Upper lobe of right lung (tissue), 1 donor: Measurements from ENCODE around the gene SMAD1. TPM values are rescaled to one million over a fixed set of nuclear protein-coding genes. Genes with fewer than 3 reads are reported as not detected.

Experiments
- ATAC-seq: fragments of 200-7000 bp; cut with Tn5 transposase; one replicate; pipeline ENCODE4 v1.9.1; 2020; ENCODE audit warnings: mild to moderate bottlenecking, moderate library complexity
- DNase-seq: peaks from one replicate; pipeline ENCODE4 v3.0.0-alpha.2; 2020
- H3K27ac ChIP-seq: fragments of 200-600 bp; one replicate; pipeline ENCODE4 v1.8.0; 2022
- H3K27me3 ChIP-seq: fragments of 200-600 bp; one replicate; pipeline ENCODE4 v1.8.0; 2022; ENCODE audit warnings: mild to moderate bottlenecking
- H3K36me3 ChIP-seq: fragments of 200-600 bp; one replicate; pipeline ENCODE4 v1.8.0; 2022
- H3K4me1 ChIP-seq: fragments of 200-600 bp; one replicate; pipeline ENCODE4 v1.8.0; 2022
- H3K4me3 ChIP-seq: fragments of 200-600 bp; one replicate; pipeline ENCODE4 v1.8.0; 2022; ENCODE audit warnings: mild to moderate bottlenecking
- H3K9me3 ChIP-seq: fragments of 200-600 bp; one replicate; pipeline ENCODE4 v1.8.0; 2022
- CTCF ChIP-seq: fragments of 200-600 bp; IDR thresholded peaks from one replicate; pipeline ENCODE4 v1.8.0; 2022; ENCODE audit warnings: antibody characterized with exemption
- intact Hi-C: fragments of 100-400 bp; cut with DNase I; formaldehyde crosslinking; loops from one replicate; pipeline ENCODE4 v1.11.0; 2022
- total RNA-seq: library from RNA; stranded (reverse); fragmentation: NEBNext Ultra II Directional; extraction: Animal tissue kit (Norgen Biotek cat#: 25700); gene quantifications from one replicate; pipeline ENCODE4 v1.2.1, GENCODE V29; 2021
- donor health status: DM: no; HTN: yes; CAD: no; lungs with severe emphysema.

The SMAD1 gene
- total RNA-seq, 1 donor from 2014 or later = 23.9 TPM

DNA sequence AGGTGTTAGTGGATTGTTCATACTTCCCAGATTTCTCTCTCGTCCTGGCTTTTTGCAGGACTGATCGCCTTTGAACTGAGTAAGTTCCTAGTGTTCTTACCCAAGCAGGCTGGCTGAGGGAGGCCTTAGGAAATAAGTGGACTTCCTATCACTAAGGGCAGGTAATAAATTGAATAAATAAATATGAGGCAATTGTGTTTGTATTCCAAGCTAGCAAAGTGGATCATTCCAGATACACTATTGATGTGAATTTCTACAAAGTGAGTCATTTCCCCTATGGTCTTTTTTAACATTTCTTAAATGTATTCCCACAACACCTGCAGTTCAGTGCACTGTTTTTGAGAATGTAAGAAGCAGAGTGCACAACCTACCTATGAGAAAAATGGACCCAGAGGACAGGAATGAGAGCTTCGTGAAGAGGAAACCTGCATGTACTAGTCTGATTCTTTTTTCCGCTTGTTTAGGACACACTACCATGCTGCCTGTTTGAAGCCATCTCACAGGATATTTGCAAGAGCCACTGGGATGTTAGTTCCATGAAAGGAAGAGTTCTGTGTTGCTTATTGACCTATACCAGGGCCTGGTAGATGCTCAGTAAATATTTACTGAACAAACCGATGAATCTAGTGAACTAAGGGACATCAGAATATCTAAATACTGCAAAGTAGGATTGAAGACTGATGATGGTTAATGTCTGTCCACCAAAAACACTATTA lies 29.0 kb upstream of the SMAD1 start:
- intact Hi-C loops = no loop called here
- Histone ChIP-seq H3K9me3 (no peaks in the 10 kb centered on the region), H3K36me3 (no peaks in the 10 kb centered on the region), H3K4me3 (no peak overlapping the region), H3K27ac (no peak overlapping the region), H3K4me1 (no peaks in the 10 kb centered on the region), H3K27me3 (no peaks in the 10 kb centered on the region)
- no peak for ATAC-seq
- no peak for DNase-seq
- TF ChIP-seq CTCF = no peak

DNA sequence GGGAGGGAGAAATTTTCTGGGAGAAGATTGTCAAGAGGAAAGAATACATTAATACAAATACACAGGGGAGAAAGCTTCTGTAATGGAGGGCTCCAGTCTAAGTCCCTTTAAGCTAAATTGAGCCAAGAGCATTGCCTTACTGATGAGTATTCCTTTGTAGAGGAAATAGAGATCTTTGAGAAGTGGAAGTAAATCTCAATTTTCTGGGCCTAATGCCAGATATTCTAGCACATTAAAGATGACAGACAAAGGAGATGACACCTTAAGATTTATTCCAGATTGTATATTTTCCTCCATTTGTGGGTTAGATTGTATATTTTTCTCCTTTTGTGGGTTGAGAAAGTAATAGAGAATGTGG lies 28.5 kb upstream of the SMAD1 start:
- DNase-seq (no peak), ATAC-seq (no peak)
- intact Hi-C loops = no loop called here
- TF ChIP-seq CTCF = no peak
- Histone ChIP-seq H3K36me3 (no peaks in the 10 kb centered on the region), H3K9me3 (no peaks in the 10 kb centered on the region), H3K27me3 (no peaks in the 10 kb centered on the region), H3K4me1 (no peaks in the 10 kb centered on the region), H3K4me3 (no peak overlapping the region), H3K27ac (no peak overlapping the region)

DNA sequence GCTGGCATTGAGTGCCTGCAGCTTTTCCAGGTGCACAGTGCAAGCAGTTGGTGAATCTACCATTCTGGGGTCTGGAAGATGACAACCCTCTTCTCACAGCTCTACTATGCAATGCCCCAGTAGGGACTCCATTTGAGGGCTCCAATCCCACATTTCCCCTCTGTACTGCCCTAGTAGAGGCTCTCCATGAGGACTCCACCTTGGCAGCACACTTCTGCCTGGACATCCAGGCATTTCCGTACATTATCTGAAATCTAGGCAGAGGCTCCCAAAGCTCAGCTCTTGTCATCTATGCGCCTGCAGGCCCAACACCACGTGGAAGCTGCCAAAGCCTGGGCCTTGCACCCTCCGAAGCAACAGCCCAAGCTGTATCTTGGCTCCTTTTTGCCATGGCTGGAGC lies 8.4 kb upstream of the SMAD1 start:
- TF ChIP-seq CTCF = no peak
- no peaks in the 10 kb centered on the region for H3K27me3 ChIP-seq
- no peaks in the 10 kb centered on the region for H3K36me3 ChIP-seq
- H3K27ac ChIP-seq = no peak overlapping the region
- no peak for DNase-seq
- H3K4me1 ChIP-seq = no peaks in the 10 kb centered on the region
- H3K9me3 ChIP-seq = no peaks in the 10 kb centered on the region
- ATAC-seq = no peak
- intact Hi-C loops = no loop called here
- H3K4me3 ChIP-seq = no peak overlapping the region

DNA sequence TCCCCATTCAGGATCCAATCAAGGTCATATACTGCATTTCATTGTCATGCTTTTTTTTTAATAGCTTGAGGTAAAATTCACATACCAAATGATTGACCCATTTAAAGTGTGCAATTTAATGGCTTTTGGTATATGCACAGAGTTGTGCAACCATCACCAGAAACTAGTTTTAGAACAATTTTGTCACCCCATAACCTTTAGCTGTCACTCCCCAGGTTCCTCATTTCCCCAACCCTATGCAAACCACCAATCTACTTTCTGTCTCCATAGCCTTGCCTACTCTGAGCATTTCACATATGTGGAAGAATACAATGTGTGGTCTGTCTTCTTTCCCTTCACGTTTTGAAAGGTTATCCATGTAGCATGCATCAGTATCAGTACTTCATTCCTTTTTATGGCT lies 1.4 kb upstream of the SMAD1 start:
- TF ChIP-seq CTCF = no peak
- Histone ChIP-seq H3K4me3 (peak overlapping the region; percentile 83), H3K4me1 (peaks cover 18% of the 10 kb centered on the region), H3K9me3 (no peaks in the 10 kb centered on the region), H3K27me3 (no peaks in the 10 kb centered on the region), H3K36me3 (no peaks in the 10 kb centered on the region), H3K27ac (no peak overlapping the region)
- intact Hi-C loops = no loop called here
- ATAC-seq (no peak), DNase-seq (no peak)

DNA sequence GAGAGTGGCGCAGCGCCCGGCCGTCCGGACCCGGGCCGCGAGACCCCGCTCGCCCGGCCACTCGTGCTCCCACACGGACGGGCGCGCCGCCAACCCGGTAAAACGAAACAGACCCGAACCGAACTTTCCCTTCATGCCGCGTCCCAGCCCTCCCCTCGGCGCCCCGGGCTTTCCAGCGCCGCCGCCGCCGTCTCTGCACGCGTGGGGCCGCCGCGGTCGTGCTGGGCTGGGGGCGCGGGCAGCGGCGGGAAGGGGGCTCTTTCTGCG lies 222 bp downstream of the SMAD1 start:
- H3K27me3 ChIP-seq = no peaks in the 10 kb centered on the region
- peak overlapping the region; percentile 93 for H3K27ac ChIP-seq
- DNase-seq = no peak
- no peaks in the 10 kb centered on the region for H3K9me3 ChIP-seq
- no peak for TF ChIP-seq CTCF
- peaks cover 21% of the 10 kb centered on the region for H3K4me1 ChIP-seq
- ATAC-seq = no peak
- H3K4me3 ChIP-seq = peak overlapping the region; percentile 83
- intact Hi-C loops = no loop called here
- no peaks in the 10 kb centered on the region for H3K36me3 ChIP-seq
